ENCODE results near the gene CHRM5. TPM values are rescaled to one million over a fixed set of nuclear protein-coding genes. Genes with fewer than 3 reads are reported as not detected.

Gene CHRM5
- total and polyA plus RNA-seq, 2 donors (not counting 1 experiment from before 2014, with no cell fraction given): not detected

GRCh38 chr15:34070003-34070402 lies 101.7 kb downstream of the CHRM5 start:
- no peak overlapping the region for H3K27ac Mint-ChIP-seq
- H3K9ac ChIP-seq (ENCODE audit: low read length): no peak overlapping the region
- ChIA-PET CTCF (interaction anchor here (1.4 kb wide), 1 partner anchor 7 kb away, joined by 6 read pairs; no protein-coding TSS in a partner anchor), POLR2A (no interaction called here)
- no peaks in the 10 kb centered on the region for H4K20me1 ChIP-seq (ENCODE audit: control insufficient read depth, insufficient read depth, low read length, poor library complexity, severe bottlenecking)
- H3K9me3 Mint-ChIP-seq (ENCODE audit: insufficient read depth): no peaks in the 10 kb centered on the region
- no peak overlapping the region for H3K4me3 ChIP-seq (ENCODE audit: control extremely low read depth in 1 of 5, extremely low read depth in 1 of 5, insufficient read depth in 1 of 5, low read depth in 2 of 5, low read length in 4 of 5)
- TF ChIP-seq EZH2 (IDR thresholded peaks at IDR 0.05; ENCODE audit: borderline replicate concordance, insufficient read depth, low read depth, low read length, poor library complexity, severe bottlenecking) (no peak), CTCF (IDR thresholded peaks at IDR 0.05) (no peak)
- H2AFZ ChIP-seq (ENCODE audit: insufficient read depth, low read depth, low read length, poor library complexity, severe bottlenecking): no peak overlapping the region
- H3K9me3 ChIP-seq (ENCODE audit: control extremely low read depth in 1 of 3, control insufficient read depth in 2 of 3, insufficient read depth in 1 of 3, low read length in 2 of 3): peaks cover 0 to 3% (median 0%) of the 10 kb centered on the region in 3 donors
- no peaks in the 10 kb centered on the region for H3K79me2 ChIP-seq (ENCODE audit: control insufficient read depth, insufficient read depth, low read length)
- ATAC-seq (ENCODE audit: low read depth): no peak
- no peaks in the 10 kb centered on the region for H3K4me1 ChIP-seq (ENCODE audit: control insufficient read depth in 2 of 2, insufficient read depth in 2 of 2, low read length in 2 of 2)
- no peaks in the 10 kb centered on the region for H3K4me1 Mint-ChIP-seq
- H3K27ac ChIP-seq (ENCODE audit: low read length in 2 of 2): no peak overlapping the region
- 100% methylated on average over 2 of the region's 6 CpGs for WGBS (ENCODE audit: insufficient coverage)
- no peak for DNase-seq
- no peaks in the 10 kb centered on the region for H3K36me3 ChIP-seq (replicated peaks in 1 of 2; ENCODE audit: control extremely low read depth in 1 of 2, control insufficient read depth in 1 of 2, extremely low read depth in 1 of 2, insufficient read depth in 2 of 2, low read length in 1 of 2)
- H3K27me3 Mint-ChIP-seq: no peaks in the 10 kb centered on the region
- H3K4me3 Mint-ChIP-seq: no peak overlapping the region
- intact Hi-C loops (cut with micrococcal nuclease): no loop called here
- no peaks in the 10 kb centered on the region for H3K27me3 ChIP-seq (replicated peaks in 1 of 4; ENCODE audit: control extremely low read depth in 1 of 4, control insufficient read depth in 3 of 4, insufficient read depth in 4 of 4, low read length in 3 of 4)
- no peak overlapping the region for H3K4me2 ChIP-seq (replicated peaks; ENCODE audit: low read depth, low read length, poor library complexity, severe bottlenecking)

- peaks cover 0 to 7% (median 5%) of the 10 kb centered on the region in 3 donors for H3K9me3 ChIP-seq (ENCODE audit: control extremely low read depth in 1 of 3, control insufficient read depth in 2 of 3, insufficient read depth in 1 of 3, low read length in 2 of 3)
- no peaks in the 10 kb centered on the region for H3K27me3 ChIP-seq (replicated peaks in 1 of 4; ENCODE audit: control extremely low read depth in 1 of 4, control insufficient read depth in 3 of 4, insufficient read depth in 4 of 4, low read length in 3 of 4)
- H3K27ac ChIP-seq (ENCODE audit: low read length in 2 of 2): no peak overlapping the region
- Mint-ChIP-seq H3K4me1 (no peaks in the 10 kb centered on the region), H3K27ac (no peak overlapping the region), H3K27me3 (no peaks in the 10 kb centered on the region), H3K4me3 (no peak overlapping the region), H3K9me3 (ENCODE audit: insufficient read depth) (no peaks in the 10 kb centered on the region)
- H3K4me1 ChIP-seq (ENCODE audit: control insufficient read depth in 2 of 2, insufficient read depth in 2 of 2, low read length in 2 of 2): no peaks in the 10 kb centered on the region
- CTCF ChIA-PET: interaction anchor here (1.4 kb wide), 1 partner anchor 133 kb away, joined by 5 read pairs; the partner anchor contains the start of gene KATNBL1
- POLR2A ChIA-PET: no interaction called here
- no peak for ATAC-seq (ENCODE audit: low read depth)
- H4K20me1 ChIP-seq (ENCODE audit: control insufficient read depth, insufficient read depth, low read length, poor library complexity, severe bottlenecking): no peaks in the 10 kb centered on the region
- no peak for TF ChIP-seq EZH2 (IDR thresholded peaks at IDR 0.05; ENCODE audit: borderline replicate concordance, insufficient read depth, low read depth, low read length, poor library complexity, severe bottlenecking)
- no peak for TF ChIP-seq CTCF (IDR thresholded peaks at IDR 0.05)
- intact Hi-C loops (cut with micrococcal nuclease): no loop called here
- H3K36me3 ChIP-seq (replicated peaks in 1 of 2; ENCODE audit: control extremely low read depth in 1 of 2, control insufficient read depth in 1 of 2, extremely low read depth in 1 of 2, insufficient read depth in 2 of 2, low read length in 1 of 2): no peaks in the 10 kb centered on the region
- no peak overlapping the region for H3K9ac ChIP-seq (ENCODE audit: low read length)
- no peak overlapping the region for H2AFZ ChIP-seq (ENCODE audit: insufficient read depth, low read depth, low read length, poor library complexity, severe bottlenecking)
- H3K79me2 ChIP-seq (ENCODE audit: control insufficient read depth, insufficient read depth, low read length): no peaks in the 10 kb centered on the region
- 98% methylated on average over 4 of the region's 4 CpGs for WGBS (ENCODE audit: insufficient coverage)
- DNase-seq: no peak
- H3K4me2 ChIP-seq (replicated peaks; ENCODE audit: low read depth, low read length, poor library complexity, severe bottlenecking): no peak overlapping the region
- no peak overlapping the region for H3K4me3 ChIP-seq (ENCODE audit: control extremely low read depth in 1 of 5, extremely low read depth in 1 of 5, insufficient read depth in 1 of 5, low read depth in 2 of 5, low read length in 4 of 5)
Observed at GRCh38 chr15:34076785-34077184, 108.5 kb downstream of the CHRM5 start.

Data from B cell (primary cell).